Neuron (in vitro differentiated cells): ENCODE data around the gene FRY.

ENCODE experiments used
- H2AFZ ChIP-seq: one replicate; pipeline ENCODE4 v1.6.1; 2013; ENCODE audit warnings: low read depth, mild to moderate bottlenecking, inconsistent platforms, low read length, moderate library complexity
- H3K27me3 ChIP-seq: one replicate; pipeline ENCODE4 v1.6.1; 2013; ENCODE audit warnings: low read length; ENCODE audit not compliant: insufficient read depth
- H3K36me3 ChIP-seq: one replicate; pipeline ENCODE4 v1.6.1; 2013; ENCODE audit warnings: low read length; ENCODE audit not compliant: insufficient read depth
- H3K4me1 ChIP-seq: one replicate; pipeline ENCODE4 v1.6.1; 2013; ENCODE audit warnings: low read length; ENCODE audit not compliant: insufficient read depth
- H3K4me3 ChIP-seq: 2 replicates; pipeline ENCODE4 v1.5.1; 2013; ENCODE audit warnings: mild to moderate bottlenecking, low read length, moderate library complexity
- H3K9me3 ChIP-seq: one replicate; pipeline ENCODE4 v1.6.1; 2013; ENCODE audit warnings: low read length

The FRY gene

DNA sequence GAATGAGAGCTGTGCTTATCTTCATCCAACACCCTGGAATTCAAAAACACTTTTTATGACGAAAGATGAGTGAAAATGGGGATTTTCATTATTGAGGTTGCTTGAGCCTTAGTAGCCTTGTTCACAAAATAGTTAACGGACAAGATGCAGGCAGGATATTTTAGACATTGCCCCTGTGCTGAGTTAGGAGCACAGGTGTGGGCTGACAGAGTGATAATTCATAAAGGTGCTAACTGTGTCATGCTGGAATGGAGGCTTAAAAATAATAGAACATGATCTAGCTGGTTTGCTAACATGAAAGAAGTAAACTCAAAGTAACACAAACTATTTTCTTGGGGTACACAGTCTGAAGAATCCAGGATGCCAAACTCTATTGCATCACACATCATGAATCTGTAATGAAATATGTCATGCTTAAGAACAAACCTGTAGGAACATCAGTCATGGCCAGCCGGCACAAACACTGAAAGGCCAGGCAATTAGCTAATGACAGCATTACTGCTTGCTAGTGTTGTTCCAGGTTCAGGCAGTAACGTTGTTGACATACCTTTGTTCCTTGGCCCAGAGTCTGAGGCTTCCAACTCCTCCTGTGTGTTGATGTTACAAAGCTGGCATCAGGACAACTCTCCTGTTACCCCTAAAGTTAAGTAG lies 55.3 kb downstream of the FRY start:
- H2AFZ ChIP-seq, result no peak overlapping the region
- no peaks in the 10 kb centered on the region for H3K4me1 ChIP-seq
- no peaks in the 10 kb centered on the region for H3K36me3 ChIP-seq
- H3K27me3 ChIP-seq, result no peaks in the 10 kb centered on the region
- H3K4me3 ChIP-seq, result no peak overlapping the region
- no peaks in the 10 kb centered on the region for H3K9me3 ChIP-seq

DNA sequence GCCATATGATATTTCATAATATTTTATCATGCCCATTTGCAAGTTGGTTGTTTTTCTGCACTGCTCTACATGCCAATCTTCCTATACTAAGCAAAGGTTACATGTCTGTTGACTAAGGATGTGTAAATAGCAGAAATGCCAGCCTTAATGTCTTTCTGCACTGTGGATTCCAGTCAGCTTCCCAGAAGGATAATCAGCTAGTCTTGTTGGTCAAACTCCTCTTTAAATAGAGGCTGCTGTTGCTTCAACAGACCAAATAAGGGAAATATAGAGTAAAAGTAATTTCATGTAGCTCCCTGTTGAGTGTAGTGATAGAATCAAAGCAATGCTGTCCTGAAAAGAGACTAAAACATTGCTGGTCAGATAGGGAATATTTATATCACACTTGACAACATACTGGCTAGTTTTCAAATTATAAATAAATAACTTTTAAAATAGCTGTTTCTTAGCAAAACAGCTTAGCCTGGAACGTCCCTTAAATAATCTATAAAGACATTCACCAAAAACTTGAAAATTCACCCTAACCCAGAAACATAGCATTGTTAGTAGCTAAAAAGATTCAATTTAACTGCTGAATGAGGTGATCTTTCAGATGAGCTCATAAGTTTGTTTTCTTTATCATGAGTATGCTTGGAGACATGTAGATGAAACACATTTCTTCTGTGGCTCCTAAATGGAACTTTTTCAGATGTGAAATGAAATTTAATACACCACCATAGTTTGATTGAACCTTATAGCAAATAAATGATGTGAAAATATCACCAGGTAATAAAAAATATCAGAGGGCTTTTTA lies 56.6 kb downstream of the FRY start:
- H3K9me3 ChIP-seq, result no peaks in the 10 kb centered on the region
- H3K27me3 ChIP-seq, result no peaks in the 10 kb centered on the region
- H3K4me3 ChIP-seq, result no peak overlapping the region
- no peaks in the 10 kb centered on the region for H3K4me1 ChIP-seq
- no peaks in the 10 kb centered on the region for H3K36me3 ChIP-seq
- no peak overlapping the region for H2AFZ ChIP-seq

DNA sequence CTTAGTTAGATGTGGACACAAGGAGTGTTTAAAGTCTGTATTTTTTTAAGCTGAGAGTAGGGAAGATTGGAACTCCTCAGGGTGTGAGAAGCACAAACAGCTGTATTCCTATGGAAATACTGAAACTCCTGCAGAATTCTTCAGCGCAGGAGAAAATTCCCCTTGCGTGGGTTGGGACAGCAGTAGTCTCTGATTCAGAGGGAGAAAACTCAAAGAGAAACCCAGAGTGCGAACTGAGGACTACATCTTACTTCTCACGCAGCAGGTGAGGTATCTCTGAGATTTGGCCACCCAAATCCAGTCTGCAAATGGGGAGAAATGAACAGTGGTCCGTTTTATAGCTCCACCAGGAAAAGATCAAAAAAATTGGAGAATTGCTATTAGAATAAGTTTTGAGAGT lies 60.9 kb downstream of the FRY start:
- Histone ChIP-seq H3K36me3 (no peaks in the 10 kb centered on the region), H3K4me3 (no peak overlapping the region), H3K27me3 (no peaks in the 10 kb centered on the region), H3K9me3 (no peaks in the 10 kb centered on the region), H3K4me1 (no peaks in the 10 kb centered on the region), H2AFZ (no peak overlapping the region)

DNA sequence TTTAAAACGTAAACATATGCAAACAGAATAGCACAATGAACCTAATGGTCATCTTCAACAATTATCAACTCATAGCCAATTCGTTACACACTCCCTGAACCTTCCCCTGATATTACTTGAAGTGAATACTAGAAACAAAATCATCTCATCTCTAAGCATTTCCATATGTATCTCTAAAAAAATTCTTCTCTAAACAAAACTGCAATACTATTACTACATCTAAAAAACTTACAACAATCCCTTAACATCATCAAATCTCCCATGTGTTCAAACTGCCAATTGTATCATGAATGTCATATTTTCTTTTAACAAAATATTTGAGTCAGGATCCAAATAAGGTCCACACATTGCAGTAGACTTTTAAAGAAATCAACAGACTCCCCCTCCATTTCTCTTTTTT lies 61.4 kb downstream of the FRY start:
- Histone ChIP-seq H3K27me3 (no peaks in the 10 kb centered on the region), H3K4me3 (no peak overlapping the region), H3K4me1 (no peaks in the 10 kb centered on the region), H3K36me3 (no peaks in the 10 kb centered on the region), H2AFZ (no peak overlapping the region), H3K9me3 (no peaks in the 10 kb centered on the region)

DNA sequence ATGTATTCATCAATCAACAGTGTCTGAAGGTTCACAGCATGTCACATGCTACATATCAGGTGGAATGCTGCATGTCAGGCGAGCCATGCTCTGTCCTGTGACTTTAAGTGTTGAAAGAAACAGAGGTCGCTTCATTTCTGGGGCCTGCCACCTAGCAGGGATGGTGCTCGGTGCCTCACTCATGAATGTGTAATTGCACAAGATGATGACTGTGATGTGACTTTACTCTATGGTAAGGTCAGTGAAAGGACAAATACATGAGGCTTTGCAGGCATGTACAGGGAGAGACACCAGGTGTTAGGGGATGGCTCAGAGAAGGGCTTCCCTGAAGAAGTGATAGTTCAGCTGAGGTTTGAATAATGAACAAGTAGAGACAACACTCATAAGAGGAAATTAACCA lies 66.7 kb downstream of the FRY start:
- no peaks in the 10 kb centered on the region for H3K9me3 ChIP-seq
- H3K36me3 ChIP-seq, result no peaks in the 10 kb centered on the region
- no peaks in the 10 kb centered on the region for H3K27me3 ChIP-seq
- H3K4me3 ChIP-seq, result no peak overlapping the region
- H2AFZ ChIP-seq, result no peak overlapping the region
- H3K4me1 ChIP-seq, result no peaks in the 10 kb centered on the region

DNA sequence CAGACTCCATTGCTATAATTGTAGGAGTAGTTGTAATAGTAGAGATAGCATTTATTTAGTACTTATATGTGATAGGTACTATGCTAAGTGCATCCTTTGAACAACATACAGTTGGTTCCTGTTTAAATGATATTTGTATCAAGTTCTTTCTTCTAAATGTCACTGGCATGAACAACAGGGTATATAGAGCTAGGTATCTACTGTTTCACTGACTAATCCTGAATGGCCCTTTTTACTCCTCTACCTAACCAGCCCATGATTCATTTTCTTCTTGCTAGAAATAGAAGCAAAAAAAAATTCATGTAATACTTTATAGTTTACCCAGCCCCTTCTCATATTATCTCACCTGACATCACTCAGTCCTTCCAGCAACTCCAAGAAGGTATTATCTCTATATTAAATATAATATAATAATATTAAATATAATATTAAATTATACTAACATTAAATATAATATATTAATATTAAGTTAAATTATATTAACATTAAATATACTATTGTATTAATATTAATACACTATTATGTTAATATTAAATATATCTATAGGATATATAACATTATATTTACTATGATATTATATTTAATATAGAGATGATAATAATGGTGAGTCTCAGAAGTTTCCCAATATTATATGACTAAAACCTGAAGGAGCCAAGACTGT lies 74.2 kb downstream of the FRY start:
- no peaks in the 10 kb centered on the region for H3K9me3 ChIP-seq
- no peak overlapping the region for H3K4me3 ChIP-seq
- H3K4me1 ChIP-seq, result peaks cover 3% of the 10 kb centered on the region
- H3K27me3 ChIP-seq, result no peaks in the 10 kb centered on the region
- H2AFZ ChIP-seq, result no peak overlapping the region
- no peaks in the 10 kb centered on the region for H3K36me3 ChIP-seq

DNA sequence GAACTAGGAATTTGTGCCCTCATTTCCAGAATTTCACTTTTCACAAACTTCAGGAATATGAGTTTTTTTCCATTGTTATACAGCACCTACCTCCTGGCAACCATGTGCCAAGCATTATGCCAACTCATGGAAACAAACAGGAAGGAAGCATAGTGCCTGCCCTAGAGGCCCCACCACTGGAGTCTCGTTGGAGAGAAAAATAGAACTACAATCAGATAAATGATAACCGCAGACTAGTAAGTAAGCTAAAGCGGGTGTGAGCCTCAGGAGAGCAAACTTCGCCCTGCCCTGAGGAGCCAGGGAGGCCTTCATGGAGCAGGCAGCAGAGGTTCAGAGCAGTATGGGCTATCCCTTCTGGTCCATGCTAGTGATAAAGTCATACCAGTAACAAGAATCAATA lies 75.9 kb downstream of the FRY start:
- no peak overlapping the region for H2AFZ ChIP-seq
- H3K4me1 ChIP-seq, result peaks cover 3% of the 10 kb centered on the region
- H3K4me3 ChIP-seq, result no peak overlapping the region
- no peaks in the 10 kb centered on the region for H3K27me3 ChIP-seq
- H3K9me3 ChIP-seq, result no peaks in the 10 kb centered on the region
- H3K36me3 ChIP-seq, result no peaks in the 10 kb centered on the region

DNA sequence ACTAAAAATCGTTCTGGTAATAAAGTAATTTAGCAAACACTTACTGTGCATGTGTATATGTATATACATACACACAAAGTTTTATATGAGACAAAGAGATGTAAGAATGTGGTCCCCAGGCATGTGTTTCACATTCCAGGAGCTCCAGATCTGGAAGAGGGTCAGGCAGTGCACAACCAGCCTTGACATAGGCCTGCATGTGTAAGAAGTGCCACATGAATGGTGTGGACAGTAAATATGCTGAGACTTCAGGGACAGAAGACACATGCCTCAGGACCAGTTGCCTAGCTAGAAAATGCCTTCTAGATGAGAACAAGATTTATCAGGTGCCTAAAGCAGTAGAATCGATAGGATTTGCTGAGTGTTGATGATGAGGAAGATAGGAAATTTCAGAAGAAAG lies 76.4 kb downstream of the FRY start:
- Histone ChIP-seq H3K4me3 (no peak overlapping the region), H3K36me3 (no peaks in the 10 kb centered on the region), H3K9me3 (no peaks in the 10 kb centered on the region), H3K27me3 (no peaks in the 10 kb centered on the region), H3K4me1 (peaks cover 3% of the 10 kb centered on the region), H2AFZ (no peak overlapping the region)

DNA sequence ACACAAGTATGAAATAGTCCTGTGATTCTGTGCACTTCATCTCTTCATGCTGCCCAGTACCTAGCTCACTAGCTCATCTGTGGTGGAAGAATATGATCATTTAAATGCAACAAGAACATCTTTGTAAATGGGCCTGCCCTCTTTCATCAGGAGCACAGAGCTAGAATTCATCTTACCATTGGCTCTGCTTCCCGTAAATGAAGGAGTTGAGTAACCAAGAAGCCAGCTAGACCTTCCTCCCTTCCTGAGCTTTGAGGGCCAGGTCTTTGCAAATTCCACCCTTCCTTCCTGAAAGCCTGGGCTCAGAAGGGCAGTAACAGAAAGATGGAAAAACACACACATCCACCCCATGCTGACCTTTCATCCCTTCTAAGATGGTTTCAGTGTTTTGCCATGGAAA lies 82.0 kb downstream of the FRY start:
- Histone ChIP-seq H3K36me3 (no peaks in the 10 kb centered on the region), H3K9me3 (no peaks in the 10 kb centered on the region), H2AFZ (no peak overlapping the region), H3K4me1 (no peaks in the 10 kb centered on the region), H3K4me3 (no peak overlapping the region), H3K27me3 (no peaks in the 10 kb centered on the region)

DNA sequence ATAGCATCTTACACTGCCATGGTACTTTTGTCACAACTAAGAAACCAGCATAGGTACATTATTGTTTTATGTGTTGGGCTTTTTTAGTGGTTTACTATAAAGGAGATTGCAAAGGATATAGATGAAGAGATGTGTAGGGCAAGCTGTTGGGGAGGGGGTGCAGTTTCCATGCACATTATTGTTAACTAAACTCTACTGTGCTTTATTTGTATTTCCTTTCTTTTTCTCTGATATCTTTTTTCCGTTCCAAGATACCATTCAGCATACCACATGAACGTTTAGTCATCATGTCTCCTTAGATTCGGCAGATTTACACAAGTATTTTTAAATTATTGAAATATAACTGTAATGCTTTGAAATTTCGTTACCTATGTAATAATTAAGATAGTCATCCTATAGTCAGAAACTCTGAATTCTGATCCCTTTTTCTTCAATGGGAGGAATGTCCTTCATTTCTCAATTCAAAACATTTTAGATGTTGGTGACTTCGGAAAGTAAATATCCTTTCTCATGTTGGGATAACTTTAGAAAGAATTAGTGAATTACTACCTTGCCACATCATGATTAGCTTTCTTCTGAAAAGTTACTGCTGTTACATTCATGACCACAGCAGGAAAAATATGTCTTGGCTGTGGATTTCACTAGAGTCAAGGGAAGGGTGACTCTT lies 82.8 kb downstream of the FRY start:
- Histone ChIP-seq H3K36me3 (no peaks in the 10 kb centered on the region), H3K4me1 (no peaks in the 10 kb centered on the region), H2AFZ (no peak overlapping the region), H3K9me3 (no peaks in the 10 kb centered on the region), H3K27me3 (no peaks in the 10 kb centered on the region), H3K4me3 (no peak overlapping the region)

DNA sequence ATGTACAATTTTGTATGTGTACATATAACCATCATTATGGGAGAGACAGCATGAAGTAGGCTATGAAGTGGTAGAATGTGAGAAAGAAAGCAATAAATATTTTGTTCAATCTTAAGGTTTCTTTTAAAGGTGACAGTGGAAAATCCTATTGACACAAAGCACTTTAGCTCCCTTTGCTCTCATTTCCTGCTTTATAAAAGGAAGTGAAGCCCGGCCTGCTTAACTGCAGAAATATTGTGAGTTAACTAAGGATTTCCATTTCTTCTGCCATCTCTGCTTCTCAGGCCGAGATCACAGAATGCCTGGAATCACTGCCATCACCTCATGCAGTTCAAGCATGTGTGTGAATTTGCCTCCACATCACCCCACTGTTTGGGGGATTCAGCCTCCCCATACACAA lies 83.5 kb downstream of the FRY start:
- Histone ChIP-seq H2AFZ (no peak overlapping the region), H3K36me3 (no peaks in the 10 kb centered on the region), H3K9me3 (no peaks in the 10 kb centered on the region), H3K4me1 (no peaks in the 10 kb centered on the region), H3K4me3 (no peak overlapping the region), H3K27me3 (no peaks in the 10 kb centered on the region)

DNA sequence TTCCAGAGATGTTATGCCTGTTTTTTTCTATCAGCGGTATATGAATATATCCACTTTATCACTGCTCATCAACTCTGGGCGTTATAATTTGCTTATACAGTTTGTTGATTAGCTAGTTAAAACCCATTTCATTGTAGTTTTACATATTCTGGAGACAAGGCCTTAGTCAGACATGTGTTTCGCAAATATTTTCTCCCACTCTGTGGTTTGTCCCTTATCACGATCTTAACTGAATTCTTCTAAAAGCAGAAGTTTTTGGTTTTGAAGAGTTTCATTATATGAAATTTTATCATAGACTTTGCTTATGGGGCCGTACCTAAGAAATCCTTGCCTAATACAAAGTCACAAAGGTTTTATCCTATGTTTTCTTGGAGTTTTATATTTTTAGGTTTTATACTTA lies 84.6 kb downstream of the FRY start:
- H3K27me3 ChIP-seq, result no peaks in the 10 kb centered on the region
- H3K9me3 ChIP-seq, result no peaks in the 10 kb centered on the region
- H3K36me3 ChIP-seq, result no peaks in the 10 kb centered on the region
- no peak overlapping the region for H3K4me3 ChIP-seq
- H2AFZ ChIP-seq, result no peak overlapping the region
- no peaks in the 10 kb centered on the region for H3K4me1 ChIP-seq

DNA sequence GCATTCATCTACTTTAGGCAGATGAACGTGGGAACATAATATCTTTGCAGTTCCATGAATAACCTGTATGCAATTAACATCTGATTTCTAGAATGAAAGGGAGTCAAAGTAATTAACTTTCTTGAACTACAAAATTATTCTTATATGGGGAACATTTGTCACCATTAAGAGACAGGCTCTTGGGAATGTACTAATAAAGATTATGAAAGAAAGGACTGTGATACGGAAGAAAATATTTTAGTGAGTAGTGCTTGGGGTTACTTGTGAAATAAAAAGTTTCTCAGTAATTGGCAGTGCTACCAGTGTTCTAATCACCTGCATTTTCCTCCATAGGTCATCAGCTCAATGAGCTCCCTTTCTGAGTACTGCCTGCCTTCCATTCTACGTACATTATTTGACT lies 85.4 kb downstream of the FRY start:
- Histone ChIP-seq H3K27me3 (no peaks in the 10 kb centered on the region), H2AFZ (no peak overlapping the region), H3K4me3 (no peak overlapping the region), H3K9me3 (no peaks in the 10 kb centered on the region), H3K36me3 (no peaks in the 10 kb centered on the region), H3K4me1 (no peaks in the 10 kb centered on the region)
